HG03565 (cell line): ENCODE data around the gene CYB5R3.
"Not testable (repeated sequence)": the region's sequence is repeated elsewhere in the genome, so short reads cannot be mapped to it uniquely, and the experiment has no call there.

Source experiments
- ATAC-seq: cut with Tn5 transposase; IDR thresholded peaks from one replicate; pipeline ENCODE4 v1.9.1; 2021; ENCODE audit warnings: mild to moderate bottlenecking, moderate library complexity; ENCODE audit not compliant: unreplicated experiment

CYB5R3 gene

DNA sequence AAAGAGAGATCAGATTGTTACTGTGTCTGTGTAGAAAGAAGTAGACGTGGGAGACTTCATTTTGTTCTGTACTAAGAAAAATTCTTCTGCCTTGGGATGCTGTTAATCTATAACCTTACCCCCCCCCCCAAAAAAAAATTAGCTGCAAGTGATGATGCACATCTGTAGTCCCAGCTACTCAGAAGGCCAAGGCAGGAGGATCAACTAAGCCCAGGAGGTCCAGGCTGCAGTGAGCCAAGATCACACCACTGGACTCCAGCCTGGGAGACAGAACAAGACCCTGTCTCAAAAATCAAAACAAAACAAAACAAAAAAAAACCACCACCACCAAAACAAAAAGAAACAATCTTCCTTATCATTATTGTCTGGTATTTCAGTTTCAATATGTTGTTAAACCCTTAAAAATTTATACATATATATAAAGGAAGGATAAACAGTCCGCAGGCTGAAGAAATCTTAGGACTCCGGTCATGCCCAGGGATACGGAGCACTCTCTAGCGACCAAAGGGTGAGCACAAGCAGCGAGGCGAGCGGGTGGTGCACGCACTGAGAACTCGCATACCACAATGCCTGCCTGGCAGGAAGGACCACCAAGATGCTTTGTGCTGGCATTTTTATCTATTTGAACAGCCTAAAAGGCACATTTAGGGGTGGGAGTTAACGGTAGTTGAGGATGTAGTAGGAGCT, 40.9 kb downstream of the CYB5R3 start:
- no peak for ATAC-seq

DNA sequence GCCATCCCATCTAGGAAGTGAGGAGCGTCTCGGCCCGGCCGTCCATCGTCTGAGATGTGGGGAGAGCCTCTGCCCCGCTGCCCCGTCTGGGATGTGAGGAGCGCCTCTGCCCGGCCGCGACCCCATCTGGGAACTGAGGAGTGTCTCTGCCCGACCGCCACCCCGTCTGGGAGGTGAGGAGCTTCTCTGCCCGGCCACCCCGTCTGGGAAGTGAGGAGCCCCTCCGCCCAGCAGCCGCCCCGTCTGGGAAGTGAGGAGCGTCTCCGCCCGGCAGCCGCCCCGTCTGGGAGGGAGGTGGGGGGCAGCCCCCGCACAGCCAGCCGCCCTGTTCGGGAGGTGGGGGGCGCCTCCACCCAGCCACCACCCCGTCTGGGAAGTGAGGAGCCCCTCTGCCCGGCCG, 41.6 kb downstream of the CYB5R3 start:
- not testable (repeated sequence) for ATAC-seq

DNA sequence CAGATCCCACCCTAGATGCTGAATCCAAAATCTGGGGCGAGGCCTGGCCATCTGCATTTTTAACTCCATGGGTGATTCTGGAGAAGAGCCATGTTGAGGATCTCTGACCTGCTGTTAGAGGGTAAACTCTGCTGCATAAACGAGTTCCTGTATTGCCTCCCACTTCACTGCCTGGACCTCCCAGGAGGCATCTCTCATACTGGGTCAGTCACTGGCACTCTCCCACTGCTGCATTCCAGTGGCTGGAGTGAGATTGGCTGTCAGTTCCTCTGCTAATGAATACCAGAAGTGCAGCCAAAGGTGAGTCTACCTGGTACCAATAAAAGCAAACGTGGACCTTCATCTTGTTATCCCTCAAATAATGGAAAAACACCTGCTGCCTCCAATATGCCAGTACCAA, 44.8 kb downstream of the CYB5R3 start:
- no peak for ATAC-seq

DNA sequence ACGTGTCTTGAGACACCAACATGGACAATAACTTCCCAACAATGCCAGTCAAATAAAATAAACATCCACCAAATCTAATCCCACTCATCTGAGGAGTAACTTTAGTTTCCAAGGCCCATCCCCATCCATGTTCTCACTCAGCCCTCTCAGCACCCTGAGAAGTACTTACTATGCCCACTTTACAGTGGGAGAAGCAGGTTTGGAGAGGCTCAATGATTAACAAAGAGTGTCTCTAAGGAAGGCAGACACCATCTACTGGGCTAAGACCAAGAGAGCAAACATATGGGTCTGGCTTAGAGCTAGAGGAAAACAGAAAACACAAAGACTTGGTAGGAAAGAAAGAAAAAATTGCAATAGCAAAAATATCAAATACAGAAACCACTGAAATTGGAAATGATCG, 45.8 kb downstream of the CYB5R3 start:
- ATAC-seq, result no peak

DNA sequence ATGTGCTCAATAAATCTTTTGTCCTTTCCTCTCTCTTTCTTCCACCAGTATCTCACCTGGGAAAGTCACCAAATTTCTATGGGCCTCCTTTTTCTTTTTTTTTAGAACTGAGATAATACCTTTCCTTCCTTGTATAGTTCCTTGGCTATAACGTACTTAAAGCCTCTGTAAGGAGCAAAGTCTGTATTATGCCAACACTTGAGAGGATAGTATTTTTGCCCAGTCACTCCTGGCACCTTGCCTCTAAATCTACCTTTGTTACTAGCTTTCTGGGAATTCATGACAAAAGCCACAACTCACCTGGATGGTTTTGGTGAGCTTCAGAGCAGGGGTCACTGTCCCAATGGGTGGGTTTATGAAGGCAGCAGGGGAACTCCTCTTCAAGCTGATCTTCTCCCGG, 46.7 kb downstream of the CYB5R3 start:
- ATAC-seq, result no peak

DNA sequence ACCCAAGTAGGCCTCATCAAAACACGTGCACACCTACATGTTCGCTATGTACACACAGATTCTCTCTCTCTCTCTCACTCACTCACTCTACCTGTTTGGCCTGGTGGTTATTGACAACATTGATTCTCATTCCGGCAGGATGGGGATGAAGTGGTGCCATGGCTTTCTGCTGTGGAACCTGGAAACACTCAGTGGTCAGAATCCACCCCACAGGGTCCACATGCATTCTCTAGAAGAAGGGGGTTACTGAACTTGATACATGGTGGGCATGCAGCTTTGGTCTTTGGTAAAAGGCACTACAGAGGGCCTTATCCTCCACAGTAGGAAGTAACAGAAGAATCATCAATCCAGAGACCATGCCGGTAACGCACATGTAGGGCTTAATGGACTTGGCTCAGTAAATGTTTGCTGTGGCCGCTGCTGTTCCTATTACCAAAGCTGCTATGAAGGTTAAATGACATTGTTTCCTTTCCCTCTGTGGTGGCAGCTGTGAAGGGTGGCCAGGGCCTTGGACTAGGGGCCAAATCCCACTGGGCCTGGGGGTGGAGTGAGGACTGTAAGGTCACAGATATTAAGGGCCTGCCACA, 47.2 kb downstream of the CYB5R3 start:
- ATAC-seq, result no peak

DNA sequence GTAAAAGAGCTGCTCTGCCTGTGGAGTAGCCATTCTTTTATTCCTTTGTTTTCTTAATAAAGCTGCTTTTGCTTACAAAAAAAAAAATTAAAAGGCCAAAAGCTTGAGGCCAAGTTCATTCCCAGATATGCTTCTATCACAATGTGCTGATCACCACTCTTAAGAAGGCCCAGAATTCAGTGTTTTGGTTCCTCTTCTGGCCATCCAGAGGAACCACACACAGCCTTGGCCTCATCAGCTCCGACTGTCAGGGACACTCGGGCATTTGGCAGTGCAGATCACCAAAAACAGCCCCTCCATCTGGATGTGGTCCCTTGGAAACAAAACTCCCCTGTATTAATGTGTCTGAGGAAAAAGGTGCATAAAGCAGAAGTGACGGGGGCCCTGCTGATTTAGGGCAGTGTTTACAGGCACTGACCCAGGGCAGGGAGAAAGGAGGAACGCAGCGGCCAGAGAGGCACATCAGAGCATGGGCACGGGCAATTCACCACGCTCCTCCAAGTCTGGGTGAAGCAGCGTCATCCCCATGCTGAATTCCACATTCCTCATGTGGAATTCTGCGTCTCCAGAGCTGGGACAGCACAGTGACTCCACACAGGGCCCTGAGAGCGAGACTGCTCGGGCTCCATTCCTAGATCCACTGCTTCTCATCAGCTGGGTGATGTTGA, 52.2 kb downstream of the CYB5R3 start:
- ATAC-seq, result no peak

DNA sequence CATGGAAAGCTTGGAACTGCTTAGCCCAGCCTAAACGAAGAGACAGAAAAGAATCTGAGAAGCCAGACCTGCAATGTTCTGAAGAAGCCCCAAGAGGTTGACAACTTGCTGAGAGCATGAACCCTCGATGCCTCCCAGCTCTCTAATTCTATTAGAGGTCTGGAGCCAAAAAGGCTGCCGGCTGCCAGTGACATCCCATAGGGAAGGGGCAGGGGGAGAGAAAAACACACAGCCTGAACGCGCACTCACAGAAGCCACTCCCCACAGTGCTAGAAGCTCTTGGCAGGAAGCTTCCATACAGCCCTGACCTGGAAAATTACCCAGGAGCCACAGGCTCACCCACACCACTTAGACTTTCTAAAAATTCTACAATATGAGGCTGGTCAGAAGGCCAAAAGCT, 52.9 kb downstream of the CYB5R3 start:
- no peak for ATAC-seq

DNA sequence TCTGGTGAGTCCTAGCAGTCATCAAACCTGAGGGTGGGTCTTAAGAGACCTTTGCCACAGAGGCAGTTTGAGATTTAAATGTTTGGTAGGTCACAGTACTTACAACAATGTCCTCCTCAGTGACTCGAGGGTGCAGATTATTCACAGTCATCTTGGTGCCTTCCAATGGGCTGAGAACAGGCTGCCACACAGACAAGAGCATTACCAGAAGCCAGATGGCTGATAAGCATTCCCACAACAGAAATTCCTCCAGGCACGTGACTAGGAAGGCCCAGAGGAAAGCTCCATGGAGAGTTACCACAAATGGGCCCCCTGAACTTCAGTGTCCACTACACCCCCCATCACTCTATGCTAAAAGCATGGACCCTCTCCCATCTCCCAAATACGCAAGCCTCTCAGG, 53.8 kb downstream of the CYB5R3 start:
- no peak for ATAC-seq

DNA sequence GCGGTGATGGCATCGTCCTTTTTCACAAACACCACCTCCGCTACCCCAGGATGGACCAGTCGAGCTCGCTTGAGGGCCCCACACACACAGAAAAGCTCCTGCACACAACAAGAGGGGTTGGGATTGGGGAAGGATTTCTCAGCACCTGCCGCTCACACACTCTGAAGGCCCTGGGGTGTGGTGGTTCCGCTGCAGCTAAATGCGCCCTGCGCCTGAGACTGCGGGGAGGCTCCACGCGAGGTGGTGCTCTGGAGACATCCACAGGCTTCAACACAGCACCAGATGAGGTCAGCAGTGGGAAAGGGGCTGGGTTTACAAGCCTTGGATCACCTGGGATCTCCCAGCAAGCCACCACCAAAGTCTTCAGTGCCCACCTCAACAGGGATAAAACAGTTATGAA, 57.2 kb downstream of the CYB5R3 start:
- ATAC-seq, result no peak

DNA sequence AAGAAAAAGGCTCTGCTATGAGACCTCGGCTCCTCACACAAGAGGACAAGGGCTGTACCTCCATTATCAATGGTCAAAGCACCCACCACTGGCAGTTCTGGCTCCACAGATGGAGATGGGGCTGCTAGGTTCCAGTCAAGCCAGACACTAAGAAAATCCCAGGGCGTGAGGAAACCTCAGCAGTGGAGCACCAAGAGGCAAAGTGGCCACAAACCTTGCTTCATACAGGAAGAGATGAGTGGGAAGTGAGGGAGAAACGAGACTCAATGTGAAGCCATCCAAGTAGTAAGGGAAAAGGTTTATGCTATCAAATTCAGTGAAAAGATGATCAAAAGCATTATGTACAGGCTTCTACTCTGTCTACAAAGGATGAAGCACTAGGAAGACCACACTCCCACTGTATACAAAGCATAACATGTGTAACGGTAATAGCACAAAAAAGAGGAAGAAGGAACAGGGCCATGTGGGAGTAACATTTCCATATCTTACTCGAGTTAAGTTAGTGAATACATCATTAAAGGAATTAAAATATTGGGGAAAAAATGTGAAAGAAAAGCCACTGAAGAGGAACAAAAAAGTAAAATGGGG, 61.5 kb downstream of the CYB5R3 start:
- ATAC-seq, result no peak

DNA sequence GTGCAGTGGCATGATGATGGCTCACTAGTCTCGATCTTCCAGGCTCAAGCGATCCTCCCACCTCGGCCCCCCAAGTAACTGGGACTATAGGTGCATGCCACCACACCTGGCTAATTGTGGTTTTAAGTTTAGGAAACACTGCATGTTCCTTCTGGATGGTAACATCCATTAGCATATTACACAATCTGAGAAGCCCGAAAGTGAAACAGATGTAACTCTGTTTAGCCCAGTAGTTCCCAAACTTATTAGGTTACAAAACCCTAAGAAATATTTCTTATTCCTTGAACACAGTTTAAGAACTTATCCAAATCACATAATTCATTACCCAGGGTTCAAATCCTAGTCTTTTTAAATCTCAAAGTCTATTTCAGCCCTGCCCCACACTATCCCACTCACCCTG, 62.8 kb downstream of the CYB5R3 start:
- ATAC-seq, result no peak

DNA sequence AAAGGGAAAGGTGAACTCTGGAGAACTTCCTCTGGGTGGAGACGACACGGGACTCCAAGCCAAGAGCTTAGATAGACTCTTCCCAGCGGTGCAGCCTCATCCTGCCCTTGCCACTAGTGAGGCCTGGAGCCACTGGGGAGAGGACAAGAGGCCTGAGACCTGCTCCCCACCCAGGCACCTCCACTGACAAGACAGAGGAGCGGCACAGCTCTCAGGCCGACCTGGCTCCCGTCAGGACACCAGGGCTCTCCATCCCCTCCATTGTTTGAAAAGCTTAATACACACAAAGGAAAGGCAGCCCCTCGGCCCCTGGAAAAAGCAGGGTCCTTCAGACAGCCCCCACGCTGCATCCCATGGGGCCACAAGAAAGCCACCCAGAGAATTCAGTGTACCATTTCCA, 64.1 kb downstream of the CYB5R3 start:
- no peak for ATAC-seq

DNA sequence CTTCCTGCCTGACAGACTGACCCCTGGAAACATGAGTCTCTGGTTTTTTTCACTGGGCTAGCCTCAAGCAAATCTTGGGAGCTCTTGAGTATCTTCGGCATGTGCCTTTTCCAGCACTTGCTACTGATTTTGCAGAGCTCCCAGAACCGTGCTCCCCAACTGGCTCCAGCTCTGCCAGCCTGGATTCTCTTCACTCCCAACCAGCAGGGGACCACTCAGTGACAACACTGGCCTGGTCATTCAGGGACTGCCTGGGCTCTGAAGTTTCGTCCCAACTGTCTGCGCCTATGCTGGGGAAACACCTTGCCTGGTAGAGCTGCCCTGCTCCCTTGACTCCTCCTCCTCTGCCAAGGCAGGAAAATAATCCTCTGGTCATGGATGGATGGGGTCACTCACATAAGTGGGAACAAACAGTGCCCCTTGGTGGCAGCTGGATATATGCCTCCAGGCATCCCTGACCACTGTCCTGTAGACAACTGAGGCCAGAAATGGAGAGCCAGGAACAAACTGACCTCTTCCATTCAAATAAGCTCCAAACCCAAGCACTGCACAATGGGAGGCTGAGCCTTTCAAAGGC, 64.7 kb downstream of the CYB5R3 start:
- no peak for ATAC-seq

DNA sequence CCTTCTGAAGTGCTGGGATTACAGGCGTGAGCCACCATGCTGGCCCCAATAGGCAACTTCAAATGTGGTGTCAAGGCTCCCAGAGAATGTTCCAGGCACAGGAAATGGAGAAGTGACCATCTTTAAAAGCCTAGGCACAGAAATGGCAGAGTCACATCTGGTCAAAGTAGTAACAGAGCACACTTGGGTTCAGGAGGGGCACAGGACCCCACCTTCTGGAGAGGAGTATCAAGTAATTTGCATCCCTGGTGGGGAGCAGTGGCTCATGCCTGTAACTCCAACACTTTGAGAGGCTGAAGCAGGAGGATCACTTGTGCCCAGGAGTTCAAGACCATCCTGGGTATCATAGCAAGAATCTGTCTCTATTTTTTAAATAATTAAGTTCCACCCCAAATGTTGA, 66.2 kb downstream of the CYB5R3 start:
- ATAC-seq, result no peak

DNA sequence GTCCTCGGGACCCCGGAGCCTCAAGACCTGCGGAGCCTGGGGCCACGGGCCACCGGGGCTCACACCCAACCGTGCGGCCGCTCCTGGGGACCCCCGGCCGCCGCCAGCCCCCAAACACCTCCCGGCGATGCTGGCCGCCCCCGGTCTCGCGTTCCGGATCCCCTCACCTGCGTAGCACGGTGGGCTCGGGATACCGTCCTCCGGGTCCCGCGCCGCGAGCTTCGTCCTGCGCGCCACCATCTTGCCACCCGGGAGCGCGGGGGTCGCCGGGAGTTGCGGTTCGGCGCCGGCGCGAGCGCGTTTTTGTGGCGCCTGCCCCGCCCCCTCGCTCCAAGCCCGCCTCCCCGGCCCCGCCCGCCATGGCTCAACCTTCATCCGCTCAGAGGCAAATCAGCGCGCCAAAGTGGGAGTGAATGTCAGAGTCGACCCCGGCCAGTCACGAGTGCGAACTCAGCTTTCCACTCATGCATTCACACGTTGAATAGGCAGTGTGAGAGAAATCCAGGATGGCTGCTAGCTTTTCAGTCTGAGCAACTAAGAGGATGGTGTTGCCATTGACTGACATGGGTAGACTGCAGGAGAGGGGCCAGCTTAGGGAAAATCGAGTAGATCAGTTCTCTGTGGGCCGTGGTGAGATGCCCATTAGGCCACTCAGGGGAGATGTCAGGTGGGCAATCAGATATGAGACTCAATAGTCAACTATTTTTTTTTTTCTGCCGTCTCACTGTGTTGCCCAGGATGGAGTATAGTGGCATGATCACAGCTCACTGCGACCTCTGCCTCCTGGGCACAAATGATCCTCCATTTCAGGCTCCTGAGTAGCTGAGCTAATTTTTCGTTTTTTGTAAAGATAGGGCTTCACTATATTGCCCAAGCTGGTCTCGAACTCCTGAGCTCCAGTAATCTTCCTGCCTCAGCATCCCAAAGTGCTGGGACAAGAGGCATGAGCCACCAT, 67.2 kb downstream of the CYB5R3 start:
- no peak for ATAC-seq

DNA sequence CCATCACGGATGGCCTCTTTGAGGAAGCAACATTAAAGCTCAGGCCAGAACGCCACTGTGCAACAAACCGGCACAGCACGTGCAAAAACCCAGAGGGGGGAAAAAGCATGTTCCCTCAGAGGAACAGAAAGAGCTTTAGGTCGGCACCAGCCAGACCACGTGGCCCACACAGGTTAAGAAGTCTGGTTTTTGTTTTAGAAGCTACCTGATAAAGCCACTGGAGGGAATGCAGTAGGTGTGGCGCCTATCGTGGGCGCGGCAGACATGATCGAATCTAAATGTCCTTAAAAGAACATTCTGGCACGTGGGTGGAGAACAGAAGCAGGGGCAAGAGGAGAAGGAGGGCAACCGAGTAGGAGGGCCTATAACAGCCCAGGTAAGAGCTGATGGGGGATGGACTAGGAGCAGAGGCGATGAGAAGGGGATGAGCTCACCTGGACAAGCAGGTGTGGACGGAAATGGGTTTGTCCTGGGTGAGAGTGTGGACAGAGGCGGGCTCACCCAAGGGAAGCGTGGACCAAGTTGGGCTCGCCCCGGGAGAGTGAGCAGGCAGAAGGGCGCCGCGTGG, 67.9 kb downstream of the CYB5R3 start:
- ATAC-seq, result not testable (repeated sequence)

DNA sequence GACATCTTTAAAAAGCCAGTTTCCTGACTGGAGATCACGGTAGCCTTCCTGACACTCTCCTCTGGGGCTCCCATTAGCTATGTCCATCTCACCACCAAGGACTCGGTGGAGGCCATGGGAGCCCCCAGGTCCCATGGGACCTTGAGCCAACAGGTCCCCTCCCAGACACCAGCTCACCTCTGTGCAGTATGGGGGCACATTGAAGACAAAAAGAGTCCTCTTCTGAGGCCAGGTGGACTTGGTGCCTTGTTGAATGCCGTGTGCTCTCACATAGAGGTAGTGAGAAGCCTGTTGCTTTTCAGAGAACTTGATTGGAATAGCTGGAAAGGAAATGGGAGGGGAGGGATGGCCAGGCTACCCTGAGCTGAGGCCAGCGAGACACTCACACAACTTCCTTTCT, 69.2 kb downstream of the CYB5R3 start:
- ATAC-seq, result not testable (repeated sequence)

DNA sequence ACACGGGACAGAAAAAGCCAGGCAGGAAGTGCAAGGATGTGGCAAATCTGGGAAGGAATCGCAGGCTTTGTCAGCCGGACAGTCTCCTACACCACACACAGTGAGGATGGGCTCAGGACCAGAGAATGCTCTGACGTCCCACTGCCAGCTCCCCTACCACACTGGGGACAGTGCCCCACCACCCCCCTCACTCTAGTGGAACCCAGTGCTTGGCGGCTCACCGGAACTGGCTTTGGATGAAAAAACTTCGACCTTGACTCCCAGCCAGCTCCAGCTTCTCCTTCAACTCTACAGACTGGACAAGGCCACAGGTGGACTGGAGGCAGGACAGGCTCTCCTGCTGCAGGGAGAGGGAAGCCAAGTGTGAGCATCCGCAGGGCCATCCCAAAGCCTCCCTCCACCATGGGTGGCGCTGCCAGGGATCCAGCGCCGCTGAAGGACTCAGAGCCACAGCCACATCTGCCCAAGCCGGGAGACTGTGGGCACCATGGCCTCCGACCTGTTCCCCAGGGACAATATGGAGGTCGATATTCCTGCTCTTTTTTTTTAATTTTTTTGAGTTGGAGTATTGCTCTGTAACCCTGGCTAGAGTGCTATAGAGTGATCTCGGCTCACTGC, 71.5 kb downstream of the CYB5R3 start:
- ATAC-seq, result no peak

DNA sequence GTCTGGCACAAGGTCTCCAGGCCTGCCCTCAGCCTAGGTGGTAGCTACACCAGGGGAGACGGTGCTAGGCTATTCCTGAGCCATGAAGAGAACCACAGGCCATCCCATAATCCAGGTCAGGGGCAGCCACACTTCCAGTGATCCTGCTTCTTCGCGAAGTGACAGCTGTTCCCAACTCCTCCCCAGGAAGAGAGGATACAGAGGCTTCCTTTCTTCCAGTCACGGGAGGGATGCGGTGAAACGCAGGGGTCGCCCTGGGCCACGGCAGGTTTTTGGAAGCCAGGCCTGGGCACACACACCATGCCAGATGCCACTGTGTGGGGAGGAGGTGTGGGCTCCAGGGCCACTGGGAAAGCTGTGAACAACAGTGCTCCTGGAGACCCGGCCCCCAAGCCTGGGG, 72.1 kb downstream of the CYB5R3 start:
- ATAC-seq, result not testable (repeated sequence)
